HG03439 (cell line): ENCODE results near the gene PARP8.
"Not testable (repeated sequence)": the region's sequence is repeated elsewhere in the genome, so short reads cannot be mapped to it uniquely, and the experiment has no call there.

Source experiments
- ATAC-seq: cut with Tn5 transposase; IDR thresholded peaks from one replicate; pipeline ENCODE4 v1.9.1; 2021; ENCODE audit warnings: mild to moderate bottlenecking, moderate library complexity; ENCODE audit not compliant: unreplicated experiment

PARP8 gene

DNA sequence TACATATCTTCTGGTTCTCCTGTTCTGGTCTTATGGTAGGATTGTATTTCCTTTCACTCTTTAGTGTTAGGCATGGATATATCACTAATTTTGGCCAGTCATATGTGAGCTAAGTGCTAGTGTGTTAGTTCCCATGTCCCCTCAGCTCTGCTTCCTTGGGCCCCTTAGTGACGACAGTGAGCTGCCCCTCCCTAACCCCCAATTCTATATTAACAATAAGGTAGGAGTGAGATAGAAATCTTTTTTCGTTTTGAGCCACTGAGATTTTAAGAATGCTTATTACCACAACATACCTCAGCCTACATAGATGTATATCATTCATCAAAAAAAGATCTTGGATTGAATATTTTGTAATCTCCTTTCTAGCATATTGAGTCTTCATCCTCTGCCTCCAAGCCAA, 100.5 kb downstream of the PARP8 start:
- ATAC-seq, result no peak

DNA sequence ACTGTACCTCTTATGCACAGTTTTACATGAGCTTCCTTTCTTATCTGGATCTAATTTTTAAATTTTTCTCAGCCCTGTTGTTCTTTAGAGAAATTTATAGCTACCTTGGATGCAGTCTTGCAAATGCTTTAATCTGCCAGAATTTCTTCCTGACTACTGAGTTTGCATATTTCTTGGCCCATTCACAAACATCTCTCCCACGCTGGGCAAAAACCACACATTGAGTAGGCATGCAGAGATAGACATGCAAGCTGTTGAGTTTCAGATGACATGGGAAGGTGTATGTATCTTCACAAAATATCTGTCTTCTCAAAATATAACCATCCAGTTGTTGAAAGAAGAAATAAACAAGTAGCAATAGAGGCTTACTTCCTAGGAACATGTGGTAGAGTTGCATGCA, 101.2 kb downstream of the PARP8 start:
- no peak for ATAC-seq

DNA sequence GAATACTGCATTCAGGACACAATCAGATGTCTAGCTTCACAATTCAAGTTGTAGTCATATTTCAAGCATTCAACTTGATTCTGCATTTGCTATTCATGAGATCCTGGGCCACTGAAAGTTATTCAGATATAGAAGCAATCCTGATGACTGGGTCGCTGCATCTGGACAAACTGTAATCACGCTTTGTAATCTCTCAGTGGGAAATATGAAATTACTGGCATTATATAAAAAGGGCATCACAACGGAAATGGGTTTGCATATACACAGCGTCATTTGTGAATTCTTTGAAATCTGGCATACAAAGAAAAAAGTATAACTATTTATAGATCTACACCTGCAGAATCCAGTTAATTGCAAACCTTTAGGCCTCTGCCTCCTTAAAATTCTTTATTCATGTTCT, 102.2 kb downstream of the PARP8 start:
- ATAC-seq, result no peak

DNA sequence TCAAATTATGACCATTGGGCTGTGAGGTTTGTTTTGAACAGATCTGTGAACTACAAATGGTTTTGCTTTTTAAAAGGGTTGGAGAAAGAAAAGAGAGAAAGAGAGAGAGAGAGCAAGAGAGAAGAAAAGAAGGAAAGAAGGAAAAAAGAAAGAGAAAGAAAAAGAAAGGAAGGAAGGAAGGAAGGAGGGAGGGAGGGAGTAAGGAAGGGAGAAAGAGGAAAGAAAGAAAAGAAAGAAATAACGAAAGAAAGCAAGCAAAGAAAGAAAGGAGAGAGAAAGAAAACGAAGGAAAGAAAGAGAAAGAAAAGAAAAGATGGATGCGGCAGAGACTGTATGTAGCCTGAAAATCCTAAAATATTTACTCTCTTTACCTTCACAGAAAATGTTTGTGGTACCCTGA, 104.0 kb downstream of the PARP8 start:
- no peak for ATAC-seq

DNA sequence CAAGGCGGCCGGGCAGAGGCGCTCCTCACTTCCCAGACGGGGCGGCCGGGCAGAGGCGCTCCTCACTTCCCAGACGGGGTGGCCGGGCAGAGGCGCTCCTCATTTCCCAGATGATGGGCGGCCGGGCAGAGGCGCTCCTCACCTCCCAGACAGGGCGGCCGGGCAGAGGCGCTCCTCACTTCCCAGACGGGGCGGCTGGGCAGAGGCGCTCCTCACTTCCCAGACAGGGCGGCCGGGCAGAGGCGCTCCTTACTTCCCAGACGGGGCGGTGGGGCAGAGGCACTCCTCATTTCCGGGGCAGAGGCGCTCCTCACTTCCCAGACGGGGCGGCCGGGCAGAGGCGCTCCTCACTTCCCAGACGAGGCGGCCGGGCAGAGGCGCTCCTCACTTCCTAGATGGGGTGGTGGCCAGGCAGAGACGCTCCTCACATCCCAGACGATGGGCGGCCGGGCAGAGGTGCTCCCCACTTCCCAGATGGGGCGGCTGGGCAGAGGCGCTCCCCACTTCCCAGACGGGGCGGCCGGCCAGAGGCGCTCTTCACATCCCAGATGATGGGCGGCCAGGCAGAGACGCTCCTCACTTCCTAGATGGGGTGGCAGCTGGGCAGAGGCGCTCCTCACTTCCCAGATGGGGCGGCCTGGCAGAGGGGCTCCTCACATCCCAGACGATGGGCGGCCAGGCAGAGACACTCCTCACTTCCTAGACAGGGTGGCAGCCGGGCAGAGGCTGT, 108.2 kb downstream of the PARP8 start:
- not testable (repeated sequence) for ATAC-seq

DNA sequence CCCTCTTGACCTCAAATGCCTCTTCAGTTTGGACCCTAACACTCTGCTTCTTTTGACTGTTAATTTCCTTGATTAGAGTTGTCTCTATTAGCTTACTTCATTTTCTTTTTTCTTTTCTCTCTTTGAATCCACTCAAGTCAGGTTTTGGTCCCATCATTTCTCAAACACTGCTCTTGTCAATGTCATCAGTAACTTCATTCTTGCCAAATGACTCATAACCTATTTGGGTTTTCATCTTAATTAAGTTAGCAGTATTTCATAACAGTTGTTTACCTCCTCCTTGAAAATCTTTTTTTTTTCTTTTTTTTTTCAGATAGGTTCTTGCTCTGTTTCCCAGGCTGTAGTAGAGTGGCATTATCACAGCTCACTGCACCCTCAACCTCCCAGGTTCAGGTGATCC, 119.6 kb downstream of the PARP8 start:
- ATAC-seq, result no peak

DNA sequence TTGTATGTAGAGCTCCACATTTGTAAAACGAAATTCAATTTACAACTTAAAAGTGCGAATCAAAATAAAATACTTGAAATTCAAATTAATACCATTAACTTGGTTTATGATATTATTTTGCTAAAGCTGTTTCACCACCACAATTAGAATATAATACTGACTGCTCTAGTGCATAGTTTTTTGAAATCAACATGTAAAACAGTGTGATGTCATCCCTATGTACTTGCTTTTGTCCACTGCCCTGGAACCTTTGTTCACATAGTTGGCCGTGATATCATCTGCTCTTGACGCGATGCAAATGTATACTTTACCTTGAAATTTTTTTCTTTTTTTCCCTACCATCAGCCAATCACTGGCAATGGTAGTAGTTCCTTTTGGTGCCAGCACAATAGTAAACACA, 125.4 kb downstream of the PARP8 start:
- no peak for ATAC-seq

DNA sequence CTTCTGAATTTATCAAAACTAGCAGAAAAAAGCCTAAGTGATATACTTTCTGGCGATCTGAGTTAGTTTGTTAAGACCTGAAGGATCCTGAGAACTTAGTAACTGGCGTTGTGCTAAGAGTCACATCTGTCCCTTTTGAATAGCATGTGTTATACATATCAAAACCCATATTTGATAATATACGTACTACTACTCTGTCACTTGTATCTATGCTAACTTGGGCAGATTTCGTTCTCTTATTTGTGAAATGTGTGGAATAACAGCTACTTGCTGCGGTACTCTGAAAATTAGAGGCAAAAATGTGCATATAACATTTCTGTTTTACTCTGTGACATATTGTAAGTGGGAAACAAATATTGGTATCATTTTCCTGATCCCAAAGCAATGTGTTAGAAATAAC, 126.4 kb downstream of the PARP8 start:
- ATAC-seq, result no peak

DNA sequence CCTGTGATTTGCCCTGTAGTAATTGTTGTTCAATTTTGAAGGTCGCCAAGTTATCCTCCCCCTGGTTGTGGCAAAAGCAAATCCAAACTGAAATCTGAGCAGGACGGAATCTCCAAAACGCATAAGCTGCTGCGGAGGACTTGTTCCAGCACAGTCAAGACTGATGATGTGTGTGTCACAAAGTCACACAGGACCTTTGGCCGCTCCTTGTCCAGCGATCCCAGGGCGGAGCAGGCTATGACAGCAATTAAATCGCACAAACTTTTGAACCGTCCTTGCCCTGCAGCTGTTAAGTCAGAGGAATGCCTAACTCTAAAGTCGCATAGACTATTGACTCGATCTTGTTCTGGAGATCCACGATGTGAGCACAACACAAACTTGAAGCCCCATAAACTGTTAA, 128.4 kb downstream of the PARP8 start:
- ATAC-seq, result no peak

DNA sequence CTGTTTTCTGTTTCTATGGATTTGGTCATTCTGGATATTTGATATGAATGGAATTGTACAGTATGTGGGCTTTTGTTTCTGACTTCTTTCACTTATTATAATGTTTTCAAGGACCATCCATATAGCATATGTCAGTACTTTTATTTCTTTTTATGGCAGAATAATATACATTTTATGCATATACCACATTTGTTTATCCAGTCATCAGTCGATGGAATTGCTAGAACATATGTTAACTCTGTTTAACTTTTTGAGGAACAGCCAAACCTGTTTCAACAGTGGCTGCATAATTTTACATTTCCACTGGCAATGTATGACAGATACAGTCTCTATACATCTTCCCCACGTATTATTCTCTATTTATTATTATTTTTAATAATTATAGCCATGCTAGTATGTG, 131.6 kb downstream of the PARP8 start:
- no peak for ATAC-seq

DNA sequence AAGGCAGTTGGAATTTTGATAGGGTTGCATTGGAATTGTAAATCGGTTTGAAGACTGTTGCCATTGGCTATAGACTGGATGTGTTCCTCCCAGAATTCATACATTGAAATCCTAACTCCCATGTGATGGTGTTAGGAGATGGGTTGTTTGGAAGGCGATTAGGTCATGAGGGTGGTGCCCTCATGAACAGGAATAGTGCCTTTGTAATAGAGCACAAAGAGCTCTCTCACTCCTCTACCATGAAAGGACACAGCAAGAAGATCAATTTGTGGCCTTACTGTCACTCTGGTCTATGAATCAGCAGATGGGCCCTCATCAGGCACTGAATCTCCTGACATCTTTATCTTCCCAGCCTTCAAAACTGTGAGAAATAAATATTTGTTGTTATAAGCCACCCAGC, 133.2 kb downstream of the PARP8 start:
- ATAC-seq, result no peak

DNA sequence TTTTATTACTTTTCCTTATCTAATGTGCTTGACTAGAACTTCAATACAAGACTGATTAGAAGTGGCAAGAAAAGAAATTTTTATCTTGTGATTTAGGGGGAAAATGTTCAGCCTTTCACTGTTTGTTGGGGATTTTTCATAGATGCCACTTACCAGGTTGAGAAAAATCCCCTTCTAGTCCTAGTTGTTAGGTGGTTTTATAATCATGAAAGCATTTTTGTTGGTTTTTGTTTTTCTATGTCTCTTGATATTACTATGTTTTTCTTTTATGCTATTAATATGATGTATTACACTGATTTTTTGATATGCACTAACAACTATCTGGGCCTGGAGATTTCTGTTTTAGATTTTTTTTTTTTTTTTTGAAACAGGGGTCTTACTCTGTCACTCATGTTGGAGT, 134.0 kb downstream of the PARP8 start:
- no peak for ATAC-seq

DNA sequence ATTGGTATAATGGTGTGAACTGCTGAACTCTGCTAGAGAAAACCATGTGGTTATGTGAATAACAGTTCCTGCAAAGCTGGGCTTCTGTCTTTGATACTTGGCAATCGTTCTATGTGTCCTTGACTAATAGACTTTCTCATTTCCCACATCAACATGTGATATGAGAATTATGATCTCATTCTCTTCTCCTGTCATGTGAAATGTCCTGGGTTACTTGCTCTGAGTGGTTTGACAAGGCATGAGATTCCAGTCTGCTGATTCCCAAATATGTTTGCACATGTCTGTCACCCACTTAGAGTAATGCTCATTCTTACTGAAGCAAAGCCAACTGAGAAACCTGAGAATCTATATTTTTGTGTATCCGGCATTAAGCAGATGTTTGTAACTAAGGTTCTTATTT, 141.2 kb downstream of the PARP8 start:
- no peak for ATAC-seq

DNA sequence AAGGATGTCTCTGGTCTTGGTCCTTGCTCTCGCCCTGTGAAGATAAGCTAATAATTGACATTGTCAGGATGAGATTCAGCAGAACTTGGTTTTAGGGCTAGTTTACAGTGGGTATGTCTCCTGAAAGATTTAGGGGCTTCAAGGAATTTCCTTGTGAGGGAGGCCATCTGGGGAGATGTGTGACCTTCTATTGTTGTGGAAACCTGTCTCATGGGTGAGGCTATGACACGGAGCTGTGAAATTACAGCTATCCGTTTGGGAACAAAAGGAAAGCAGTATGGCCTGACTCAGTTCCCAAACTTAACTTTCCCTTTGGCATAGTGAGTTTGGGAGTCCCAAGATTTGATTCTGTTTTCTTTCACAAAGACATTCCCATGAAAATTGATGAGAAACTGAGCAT, 142.0 kb downstream of the PARP8 start:
- no peak for ATAC-seq

DNA sequence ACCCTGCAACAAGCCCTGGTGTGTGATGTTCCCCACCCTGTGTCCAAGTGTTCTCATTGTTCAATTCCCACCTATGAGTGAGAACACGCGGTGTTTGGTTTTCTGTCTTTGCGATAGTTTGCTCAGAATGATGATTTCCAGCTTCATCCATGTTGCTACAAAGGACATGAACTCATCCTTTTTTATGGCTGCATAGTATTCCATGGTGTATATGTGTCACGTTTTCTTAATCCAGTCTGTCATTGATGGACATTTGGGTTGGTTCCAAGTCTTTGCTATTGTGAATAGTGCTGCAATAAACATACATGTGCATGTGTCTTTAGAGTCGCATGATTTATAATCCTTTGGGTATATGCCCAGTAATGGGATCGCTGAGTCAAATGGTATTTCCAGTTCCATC, 145.3 kb downstream of the PARP8 start:
- ATAC-seq, result not testable (repeated sequence)

DNA sequence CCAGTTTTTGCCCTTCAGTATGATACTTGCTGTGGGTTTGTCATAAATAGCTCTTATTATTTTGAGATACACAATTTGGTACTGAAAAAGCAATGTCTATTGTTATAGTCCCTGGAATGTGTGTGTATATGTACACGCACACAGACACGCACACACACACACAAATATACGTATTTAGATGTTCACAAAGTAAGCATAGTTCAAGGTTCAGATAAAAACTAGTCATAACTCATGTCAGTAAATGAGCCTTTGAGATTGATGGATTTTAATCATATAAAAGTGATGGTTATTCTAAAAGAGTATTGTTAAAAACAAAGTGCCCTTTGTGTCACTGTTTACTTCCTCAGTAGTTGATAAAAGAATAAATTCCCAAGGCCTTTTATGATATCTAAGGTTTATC, 147.3 kb downstream of the PARP8 start:
- ATAC-seq, result no peak

DNA sequence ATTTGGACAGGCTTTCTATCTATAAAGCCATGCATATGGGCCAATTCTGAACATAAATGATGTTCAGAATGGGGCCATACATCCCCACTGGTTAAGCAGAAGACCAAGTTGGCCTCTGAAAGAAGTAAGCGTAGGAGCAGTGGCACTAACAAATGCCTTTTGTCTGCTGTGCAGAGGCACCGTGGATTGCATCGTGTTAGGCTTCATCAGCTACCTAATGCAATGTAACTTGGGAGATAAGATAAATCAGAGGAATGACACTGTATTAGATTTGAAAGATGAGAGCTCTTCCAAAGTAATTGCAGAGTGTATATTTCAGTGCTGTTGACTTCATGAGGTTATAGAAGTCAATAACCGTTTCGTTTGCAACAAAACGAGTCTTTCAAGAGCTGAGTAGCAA, 148.1 kb downstream of the PARP8 start:
- ATAC-seq, result no peak

DNA sequence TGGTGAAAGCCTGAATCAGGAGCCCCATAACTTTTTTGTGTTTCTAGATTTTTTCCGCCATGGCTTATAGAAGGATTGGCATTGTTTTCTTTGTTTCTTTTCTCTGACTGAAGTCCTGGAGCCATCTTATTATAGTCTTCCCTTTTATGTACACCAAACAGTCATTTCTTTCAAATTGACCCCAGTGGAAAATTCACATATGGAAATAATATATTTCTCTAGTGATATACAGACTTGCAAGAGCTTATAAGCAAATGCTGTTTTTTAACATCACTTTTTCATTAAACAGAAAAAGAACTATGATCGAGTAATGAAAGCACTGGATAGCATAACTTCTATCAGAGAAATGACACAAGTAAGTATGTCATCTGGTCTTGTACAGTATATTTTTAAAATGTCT, 155.6 kb downstream of the PARP8 start:
- no peak for ATAC-seq

DNA sequence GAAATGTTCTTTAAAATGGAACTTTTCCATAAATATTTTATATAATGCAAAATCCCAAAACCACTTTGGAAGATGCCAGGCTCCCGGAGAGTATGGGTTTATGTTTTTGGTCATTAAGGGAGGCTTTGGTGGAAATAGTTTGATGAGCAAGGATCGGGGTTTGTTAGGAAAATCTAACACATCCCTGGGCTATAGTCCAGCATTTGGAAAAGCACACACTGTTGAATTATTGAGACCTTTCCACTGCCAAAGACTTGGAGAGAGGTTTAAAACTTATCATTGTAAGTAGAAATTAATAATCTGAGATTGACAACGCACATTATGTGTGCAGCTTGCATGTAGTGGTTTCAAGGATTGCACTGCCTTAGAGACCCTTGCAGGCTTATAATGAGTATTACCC, 156.3 kb downstream of the PARP8 start:
- ATAC-seq, result no peak

DNA sequence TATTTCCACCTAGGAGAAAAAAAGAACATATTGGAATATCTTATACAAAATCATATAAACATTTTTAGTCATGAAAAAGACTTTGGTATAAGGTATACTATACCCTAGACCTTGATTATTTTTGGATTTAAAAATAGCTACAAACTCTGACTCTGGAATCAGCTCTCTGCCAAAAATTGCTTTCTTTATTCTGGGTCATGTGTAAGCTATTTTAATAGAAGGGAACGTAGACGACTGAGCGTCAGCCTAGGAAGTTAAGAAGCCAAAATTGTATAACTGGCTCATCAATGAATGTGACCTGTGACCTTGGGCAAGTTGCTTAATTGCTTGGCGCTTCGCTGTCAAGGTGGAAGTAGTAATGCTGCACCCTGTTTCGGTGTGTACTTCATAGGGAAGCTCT, 157.1 kb downstream of the PARP8 start:
- ATAC-seq, result no peak

DNA sequence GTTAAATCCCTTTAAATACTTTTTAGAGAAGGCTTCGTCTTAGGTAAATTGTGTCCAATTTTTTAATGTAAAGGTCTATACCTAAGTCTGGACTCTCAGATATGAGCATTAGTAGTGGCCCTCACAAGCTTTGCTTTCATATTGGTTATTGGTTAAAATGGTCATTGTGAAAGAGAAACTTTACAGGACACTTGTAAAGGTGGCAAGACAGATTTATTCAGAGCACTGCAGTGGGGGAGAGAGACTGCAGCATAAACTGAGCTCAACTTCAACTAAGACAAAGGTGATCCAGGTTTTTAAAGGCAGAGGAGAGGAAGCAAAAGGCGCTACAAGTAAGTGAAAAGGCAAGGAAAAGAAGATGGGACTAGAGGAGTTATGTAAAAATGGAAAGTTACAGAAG, 157.7 kb downstream of the PARP8 start:
- no peak for ATAC-seq

DNA sequence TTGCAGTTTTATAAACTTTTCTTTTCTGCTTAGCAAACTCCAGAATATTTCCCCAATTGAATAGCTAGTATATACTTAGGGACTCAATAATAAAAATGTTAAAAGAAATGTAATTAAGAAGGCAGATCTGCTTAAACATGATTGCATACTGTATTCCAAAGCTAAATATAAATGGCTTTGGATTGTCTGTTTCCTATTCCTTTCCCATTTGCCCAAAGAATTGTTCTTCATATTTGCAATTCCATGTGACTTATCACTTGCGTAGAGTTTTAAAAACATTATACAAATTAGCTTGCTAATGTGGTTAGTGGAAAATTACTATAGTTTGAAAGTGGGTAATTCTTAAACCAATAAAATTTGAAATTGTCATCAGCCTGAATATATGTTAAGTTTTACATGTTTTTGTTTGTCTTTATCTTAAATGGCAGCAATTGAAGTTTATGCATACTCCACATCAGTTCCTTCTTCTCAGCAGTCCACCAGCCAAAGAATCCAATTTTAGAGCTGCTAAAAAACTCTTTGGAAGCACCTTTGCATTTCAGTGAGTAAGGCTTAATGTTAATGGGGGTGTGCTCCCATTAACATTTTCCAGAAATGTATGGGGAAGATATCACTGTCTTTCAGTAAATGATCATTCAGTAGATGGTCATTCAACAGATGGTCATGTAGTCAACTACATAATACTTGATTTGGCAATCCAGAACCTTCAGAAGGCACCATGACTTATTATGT, 161.2 kb downstream of the PARP8 start:
- ATAC-seq, result no peak

DNA sequence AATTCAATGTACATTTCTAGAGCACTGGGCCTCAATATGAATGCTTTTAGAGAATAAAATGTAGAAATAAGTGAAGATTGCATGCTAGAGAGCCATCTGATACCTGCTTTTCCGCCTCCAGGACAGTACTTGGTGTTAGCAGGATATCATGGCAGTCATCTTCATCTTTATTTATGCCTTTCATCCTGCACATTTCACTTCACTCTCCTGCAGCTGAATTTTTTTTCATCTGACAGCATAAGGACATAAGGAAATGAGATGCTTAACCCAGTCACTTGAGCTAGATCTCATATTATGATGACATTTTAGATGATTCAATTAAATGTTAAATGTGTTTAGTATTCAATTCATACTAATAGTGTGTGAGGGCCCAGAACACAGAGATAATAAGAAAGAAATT, 162.6 kb downstream of the PARP8 start:
- no peak for ATAC-seq
